Stimulated activated CD4-positive, alpha-beta T cell treated with anti-CD3 and anti-CD28 coated beads, Interleukin-15, amount 100 ng/mL, for 1 hour (primary cell): ENCODE results near the gene PIP5K1B.

Experiments used
- DNase-seq, 2 donors: peaks; one replicate each; pipeline ENCODE4 v3.0.0-alpha.2; 2020; ENCODE audit warnings: low read depth in 1 of 2, low spot score in 1 of 2

The PIP5K1B gene

DNA sequence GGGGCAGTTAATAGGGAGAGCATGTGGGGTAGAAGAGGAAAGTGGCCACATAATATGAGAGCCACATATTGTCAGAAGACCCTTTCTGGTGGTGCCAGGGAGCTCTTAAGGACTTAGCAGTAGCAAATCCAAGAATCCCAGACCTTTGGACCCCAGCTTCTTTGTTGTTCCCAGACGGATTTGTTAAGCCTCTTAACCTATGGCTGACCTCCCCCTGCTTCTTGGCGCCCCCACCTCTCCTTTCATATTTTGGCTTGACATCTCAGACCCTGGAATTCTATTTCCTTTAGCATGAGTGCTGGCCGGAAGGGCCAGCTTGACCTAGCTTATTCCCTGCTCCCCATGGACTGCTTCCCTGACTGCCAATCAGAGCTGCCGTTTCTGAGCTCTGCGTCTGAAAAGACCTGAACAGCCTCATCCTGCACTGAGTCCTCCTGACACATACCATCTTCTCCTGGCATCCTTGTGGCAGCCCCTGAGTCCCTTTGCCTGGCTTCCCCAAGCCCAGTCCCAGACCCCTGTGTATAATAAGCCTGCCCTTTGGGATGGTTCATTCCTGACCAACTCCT, 192.6 kb downstream of the PIP5K1B start:
- no peak for DNase-seq

DNA sequence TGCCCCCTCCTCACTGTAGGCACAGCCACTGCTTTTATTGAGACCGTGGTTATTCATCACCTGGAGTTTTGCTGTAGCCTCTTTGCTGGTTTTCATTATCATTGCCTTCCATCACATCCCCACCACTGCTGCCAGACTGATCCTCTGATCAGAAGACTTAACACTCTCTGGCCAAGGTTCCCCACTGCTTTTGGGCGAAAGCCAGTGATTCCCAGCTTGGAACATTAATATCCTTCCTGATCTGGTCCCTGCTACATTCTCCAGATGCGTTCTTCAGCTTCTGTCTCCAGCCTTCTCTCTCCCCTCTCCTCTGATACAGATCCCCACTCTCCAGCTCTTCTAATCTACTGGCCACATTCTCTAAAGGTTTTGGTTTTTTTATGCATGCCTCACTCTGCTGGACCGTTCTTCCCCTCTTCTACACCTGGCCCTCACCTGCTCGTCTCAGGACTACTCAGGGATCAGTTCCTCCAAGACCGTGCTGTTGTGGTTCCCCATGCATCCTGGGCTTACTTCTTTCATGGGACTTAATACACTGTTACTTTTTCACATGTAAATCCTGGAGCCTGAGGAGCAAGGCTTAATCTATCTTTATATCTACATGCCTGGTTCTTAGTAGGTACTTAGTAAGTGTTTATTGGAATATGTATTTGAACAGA, 193.9 kb downstream of the PIP5K1B start:
- DNase-seq = no peak

DNA sequence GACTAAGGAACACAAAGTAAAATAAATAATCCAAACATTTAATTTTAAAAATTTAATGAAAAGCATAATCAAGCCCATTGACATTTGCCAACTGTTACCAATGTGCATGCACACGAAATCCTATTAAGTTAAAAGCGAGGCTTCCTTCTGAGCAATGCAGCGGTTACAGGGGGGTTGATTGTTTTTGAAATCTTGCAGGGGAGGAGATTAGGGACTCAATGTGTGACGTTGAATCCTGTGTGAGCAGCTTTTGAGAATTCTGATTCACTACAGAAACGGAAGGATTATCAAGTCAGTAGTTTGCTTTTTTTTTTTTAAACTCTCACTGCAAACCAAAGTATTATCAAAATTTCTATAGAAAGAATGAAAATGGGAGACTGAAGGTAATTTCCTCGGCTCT, 199.4 kb downstream of the PIP5K1B start:
- DNase-seq = no peak

DNA sequence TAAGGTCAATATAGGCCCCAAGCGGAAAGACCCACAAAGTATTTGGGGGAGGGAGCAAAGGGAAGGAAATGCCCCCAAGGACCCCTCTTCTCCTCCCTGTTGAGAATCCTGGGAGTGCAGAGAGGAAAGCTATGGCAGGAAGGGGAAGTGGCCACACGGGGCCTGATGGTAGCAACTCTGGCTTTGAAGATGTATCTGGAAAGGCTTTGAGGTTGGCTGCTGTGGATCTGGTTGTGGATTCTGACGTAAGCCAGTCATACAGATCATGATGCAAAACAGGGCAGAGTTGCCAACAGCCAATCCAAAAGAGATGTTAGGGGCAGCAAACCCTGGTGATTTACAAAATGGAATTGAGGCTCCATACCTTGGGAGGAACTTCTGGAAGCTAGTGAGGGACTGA, 200.1 kb downstream of the PIP5K1B start:
- DNase-seq = no peak

DNA sequence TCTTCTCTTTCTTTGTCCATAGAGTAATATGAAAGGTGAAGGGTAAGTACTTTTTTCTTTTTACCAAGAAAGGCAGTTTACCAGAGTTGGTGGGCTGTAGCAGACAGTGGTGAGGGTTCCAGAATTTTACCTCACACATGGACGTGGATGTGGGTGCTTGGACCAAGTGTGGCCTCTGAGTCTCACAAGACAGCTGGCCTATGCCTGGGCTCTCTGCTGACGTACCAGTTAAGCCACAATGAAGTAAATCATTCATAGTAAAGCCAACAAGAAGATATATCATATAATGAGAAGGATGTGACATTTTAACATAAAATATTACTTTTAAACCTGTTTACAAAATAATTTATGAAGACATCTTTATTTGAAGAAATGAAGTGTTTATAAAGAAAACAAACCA, 202.9 kb downstream of the PIP5K1B start:
- no peak for DNase-seq

DNA sequence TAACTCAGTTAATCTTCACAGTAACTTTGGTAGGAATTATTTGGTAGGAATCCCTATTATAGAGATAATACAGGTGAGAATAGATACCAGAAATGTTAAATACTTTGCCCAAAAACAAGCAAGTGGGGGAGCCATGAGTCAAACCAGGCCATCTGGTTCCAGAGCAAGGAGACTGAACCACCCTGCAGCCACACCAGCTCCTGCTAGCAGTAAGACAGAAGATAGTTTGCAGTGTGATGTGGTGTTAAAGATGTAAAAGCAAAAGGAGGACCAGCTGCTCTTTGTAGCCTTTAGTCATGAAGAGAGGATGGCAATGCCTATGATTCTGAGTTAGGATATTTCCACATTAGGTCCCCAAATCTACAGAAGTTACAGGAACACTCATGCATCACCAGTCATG, 207.5 kb downstream of the PIP5K1B start:
- DNase-seq = no peak

DNA sequence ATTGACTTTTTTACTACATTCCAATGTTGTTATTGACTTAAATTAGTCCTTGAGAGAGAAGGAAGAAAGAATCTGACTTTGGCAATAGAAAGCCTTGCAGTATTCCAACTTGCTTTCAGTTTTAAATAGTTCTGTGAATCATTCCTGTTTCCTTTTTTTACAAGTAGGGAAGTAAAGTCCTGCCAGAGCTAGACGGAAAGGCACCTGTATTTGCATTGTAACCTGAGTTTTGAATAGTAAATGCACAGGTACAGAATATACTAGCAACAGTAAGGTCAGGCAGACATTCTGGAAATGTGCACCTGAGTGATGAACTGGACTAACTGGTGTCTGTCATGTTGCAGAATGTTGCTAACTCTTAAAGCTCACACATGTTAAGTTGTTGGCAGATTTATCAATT, 208.0 kb downstream of the PIP5K1B start:
- DNase-seq = no peak

DNA sequence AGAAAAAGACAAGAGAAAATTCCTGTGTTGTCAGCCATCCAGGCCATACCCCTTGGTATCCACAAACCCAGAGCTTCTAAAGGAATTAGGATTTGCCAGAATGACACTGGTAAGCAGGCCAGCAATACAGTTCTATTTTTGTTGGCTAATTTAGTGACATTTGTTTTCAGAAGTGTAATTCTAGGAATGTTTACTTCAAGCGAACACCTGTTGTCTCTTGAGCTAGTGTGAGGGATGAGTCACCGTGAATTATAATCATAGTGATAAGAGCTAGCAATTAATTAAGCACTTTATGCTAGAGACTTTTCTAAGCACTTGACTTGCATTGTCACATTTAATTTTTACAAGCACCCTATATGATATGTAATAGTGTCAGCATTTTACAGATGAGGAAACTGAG, 209.7 kb downstream of the PIP5K1B start:
- no peak for DNase-seq

DNA sequence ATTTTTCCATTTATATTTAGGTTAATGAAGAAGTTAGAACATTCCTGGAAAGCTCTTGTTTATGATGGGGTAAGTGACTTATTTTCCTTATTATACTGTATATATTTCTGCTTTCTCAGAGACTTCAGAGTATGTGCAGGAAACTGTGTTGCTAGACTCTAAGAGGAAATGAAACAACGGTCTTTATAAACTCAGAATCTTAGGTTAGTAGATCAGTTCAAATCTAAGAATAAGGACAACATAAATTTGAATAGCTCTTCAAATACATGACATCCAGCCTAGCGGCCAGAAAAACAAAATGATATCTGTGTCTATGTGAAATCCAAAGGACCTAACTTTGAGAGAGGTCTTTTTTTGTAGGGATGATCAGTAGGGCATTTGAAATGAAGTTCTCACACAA, 214.6 kb downstream of the PIP5K1B start:
- DNase-seq = no peak

DNA sequence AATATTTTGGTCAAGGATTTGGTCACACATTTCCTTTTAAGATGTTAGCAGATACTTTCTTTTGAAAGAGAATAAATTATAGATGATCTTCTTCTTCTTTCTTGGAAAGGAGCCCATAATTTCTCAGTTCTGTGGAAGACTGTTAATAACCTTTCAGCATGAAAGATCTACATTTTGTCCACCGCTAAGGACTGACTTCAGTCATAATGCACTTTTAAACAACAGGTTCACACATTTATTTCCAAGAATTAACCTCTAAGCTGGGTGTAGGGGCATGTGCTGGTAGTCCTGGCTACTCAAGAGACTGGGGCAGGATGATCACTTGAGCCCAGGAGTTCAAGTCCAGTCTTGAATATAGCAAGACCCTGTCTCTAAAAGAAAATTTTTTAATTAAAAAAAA, 215.9 kb downstream of the PIP5K1B start:
- DNase-seq = no peak

DNA sequence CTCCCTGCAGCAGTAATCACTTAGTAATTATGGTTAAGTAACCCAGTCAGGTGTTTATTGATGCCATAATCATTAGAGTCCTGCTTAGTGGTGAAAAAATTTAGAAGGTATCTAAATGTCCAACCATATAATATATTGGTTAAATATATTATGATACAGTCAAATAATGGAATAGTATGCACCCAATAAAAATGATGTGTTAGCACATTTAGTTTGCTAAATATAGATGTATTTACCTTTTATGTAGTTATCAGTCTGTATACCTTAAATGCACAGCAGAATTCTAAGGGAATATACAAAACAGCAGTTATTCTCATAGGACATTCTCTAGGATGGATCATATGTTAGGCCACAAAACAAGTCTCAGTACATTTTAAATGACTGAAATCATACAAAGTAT, 218.4 kb downstream of the PIP5K1B start:
- DNase-seq = no peak

DNA sequence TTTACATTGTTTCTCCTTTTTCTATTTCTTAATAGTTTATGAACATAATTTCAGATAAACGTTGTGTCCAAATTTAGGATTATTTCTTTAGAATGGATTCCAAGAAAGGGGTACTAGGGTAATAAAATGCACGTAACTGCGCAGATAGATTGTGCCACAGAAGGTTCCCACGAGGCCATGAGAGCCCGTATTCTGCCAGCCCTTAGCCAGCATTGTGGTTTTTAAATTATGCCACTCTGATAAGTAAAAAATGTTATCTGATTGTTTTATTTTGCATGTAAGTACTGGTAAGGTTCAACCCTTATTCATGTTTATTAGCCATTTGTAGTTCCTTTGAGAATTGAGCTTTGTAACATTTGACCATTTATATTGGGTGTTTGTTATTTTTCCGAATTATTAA, 220.1 kb downstream of the PIP5K1B start:
- DNase-seq = no peak

DNA sequence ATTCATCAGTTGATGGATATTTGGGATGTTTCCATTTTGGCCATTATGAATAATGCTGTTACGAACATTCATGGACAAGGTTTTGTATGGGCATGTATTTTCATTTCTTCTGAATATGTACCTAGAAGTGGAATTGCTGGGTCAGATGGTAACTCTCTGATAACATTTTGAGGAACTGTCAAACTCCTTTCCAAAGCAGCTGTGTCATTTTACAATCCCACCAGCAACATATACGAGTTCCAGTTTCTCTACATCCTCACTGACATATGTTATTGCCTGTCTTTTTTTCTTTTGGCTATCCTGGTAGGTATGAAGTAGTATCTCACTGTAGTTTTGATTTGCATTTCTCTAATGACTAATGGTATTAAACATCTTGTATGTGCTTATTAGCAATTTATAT, 222.1 kb downstream of the PIP5K1B start:
- no peak for DNase-seq

DNA sequence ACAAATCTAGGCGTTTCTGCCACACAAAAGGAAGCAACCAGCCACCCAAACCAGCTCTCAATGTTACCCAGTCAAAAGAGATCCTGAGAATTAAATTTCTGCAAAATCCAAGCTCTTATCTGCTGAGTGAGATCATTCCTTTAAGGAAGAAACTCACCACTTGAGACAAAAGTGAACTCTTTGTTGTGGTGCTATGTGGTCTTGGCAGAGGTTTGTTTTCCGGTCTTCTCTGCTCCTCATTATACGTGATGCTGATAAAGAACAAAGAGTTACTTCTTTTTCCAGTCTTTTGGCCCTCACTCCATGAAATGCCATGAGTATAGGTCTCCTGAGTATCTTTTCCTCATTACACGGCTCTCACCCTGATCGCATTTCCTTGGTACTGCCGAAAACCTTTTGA, 226.8 kb downstream of the PIP5K1B start:
- DNase-seq = no peak

DNA sequence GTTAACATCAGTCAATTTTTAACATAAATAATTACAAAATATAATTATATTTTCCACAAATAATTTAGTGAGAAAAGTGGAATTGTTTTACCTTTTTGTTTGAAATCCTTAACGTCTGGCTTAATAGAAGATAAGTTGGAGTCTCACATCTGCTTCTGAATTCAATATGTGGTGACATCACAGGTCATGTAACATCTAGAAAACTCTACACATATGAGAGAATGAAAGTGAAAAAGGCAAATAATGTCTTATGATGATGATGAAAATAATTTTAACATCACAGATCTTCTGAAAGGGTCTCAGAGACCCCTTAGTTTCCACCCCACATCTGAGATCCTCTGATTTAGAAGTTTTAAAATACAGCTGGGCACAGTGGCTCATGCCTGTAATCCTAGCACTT, 227.4 kb downstream of the PIP5K1B start:
- DNase-seq = no peak

DNA sequence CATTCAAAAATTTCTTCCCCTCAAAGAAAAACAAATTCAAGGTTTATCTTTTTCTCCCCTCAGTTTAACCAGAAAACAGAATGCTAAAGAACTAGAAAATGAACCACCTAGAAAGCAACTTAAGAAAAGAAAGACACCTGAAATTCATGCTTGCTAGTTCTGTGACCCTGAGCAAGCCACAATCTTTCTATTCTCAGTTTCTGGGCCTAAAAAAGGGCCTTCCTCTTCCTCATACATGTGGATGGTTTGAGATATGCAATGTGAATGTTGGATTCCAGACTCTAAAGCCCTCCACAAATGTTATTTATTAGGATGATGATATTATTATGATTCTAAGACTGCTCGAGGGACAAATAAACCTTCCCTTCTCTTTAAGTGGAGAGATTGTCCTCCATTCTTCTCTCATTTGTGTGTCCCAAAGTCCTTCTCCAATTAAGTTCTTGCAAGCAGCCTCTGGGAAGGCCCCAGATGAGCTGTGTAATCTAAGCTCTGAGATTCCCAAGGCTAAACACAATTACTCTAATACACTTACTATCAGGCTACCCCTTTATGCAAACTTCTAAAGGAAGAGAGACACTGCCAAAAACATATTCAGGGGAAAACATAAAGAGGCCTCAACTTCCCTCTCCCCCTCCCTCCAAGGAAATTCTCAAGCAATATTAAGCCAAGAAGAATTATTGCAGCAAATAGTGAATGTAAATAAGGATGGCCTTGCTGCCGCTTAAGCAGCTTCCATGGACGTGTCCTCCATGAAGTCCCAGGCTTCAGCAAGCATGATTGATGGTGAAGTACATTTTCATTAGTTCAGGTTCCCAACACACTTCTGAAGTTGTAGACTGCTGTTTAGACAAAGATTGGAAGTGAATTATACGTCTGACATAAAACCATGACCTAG, 228.6 kb downstream of the PIP5K1B start:
- DNase-seq = no peak

DNA sequence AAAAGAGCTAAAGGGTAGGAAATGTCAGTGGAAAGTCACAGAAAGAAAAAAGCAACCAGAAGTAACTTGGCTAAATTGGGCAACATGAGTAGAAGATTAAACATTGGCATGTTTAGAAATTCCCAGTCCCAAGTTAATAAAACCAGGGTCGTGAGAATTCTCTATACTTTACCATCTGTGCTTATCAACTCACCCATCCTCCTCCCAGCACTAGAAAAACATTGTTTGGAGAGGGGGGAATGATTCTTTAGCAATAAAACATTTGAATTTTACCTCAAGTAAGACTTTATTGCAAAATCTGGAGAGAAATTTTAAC, 229.2 kb downstream of the PIP5K1B start:
- no peak for DNase-seq

DNA sequence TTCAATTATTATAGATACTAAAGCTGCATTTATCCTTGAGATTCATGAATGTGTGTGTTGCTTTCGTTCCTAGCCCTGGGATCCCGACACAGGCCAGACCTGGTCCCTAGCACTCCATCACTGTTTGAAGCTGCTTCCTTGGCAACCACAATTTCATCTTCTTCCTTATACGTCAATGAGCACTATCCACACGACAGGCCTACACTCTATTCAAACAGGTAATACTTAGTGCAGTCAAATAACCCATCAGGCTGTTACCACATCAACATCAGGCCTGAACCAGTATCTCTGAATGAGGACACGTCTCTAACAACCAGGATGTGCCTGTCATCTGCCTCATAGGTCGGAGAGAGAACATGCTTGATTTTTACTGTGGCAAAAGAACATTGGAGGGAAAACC, 235.5 kb downstream of the PIP5K1B start:
- DNase-seq = no peak

DNA sequence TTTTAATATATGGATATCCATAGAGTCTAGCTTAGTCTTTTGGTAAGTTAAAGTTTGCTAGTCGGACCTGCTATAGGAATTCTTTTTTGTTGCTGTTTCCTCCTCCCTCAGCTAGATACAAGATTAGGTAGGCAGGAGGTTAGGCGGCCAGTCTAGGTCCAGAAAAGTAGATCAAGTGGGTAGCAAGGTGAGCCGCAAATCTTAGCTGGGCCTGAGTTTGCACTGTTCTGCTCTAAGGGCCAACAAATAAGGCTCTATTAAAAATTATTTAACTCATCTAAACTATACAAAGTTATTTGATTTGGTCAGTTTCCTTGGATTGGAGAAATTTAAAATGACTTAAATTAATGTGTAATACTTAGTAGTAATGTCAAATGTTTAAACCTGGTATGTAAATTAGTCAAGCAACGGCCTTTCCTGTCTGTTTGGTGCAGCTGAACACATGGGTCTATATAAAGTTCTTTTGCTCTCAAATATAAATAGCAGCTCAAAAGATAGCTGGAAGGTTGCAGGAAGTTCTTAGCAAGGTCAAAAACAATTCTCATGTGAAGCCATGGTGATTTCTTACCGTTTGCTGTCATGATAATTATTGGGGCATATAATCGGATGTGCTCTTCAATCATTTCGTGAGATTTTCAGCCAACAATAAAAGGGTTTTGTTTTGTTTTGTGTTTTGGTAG, 236.9 kb downstream of the PIP5K1B start:
- no peak for DNase-seq

DNA sequence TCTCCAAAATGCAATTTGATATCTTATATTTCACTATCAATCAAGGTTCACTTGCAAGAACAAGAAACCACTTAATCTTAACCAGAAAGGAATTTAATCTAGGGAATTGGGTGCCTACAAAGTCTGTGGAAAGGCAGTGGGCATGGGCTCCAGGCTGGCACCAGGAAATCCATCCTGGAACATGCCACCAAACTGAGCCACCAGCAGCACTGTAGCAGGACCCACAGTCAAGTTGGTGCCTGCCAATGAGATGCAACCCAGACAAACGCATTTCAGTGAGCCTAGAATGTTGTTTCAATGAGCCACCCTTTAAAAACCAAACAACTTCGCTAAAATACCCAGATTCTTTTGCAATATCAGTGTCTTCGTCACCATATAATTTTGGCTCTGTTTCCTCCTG, 237.8 kb downstream of the PIP5K1B start:
- no peak for DNase-seq

DNA sequence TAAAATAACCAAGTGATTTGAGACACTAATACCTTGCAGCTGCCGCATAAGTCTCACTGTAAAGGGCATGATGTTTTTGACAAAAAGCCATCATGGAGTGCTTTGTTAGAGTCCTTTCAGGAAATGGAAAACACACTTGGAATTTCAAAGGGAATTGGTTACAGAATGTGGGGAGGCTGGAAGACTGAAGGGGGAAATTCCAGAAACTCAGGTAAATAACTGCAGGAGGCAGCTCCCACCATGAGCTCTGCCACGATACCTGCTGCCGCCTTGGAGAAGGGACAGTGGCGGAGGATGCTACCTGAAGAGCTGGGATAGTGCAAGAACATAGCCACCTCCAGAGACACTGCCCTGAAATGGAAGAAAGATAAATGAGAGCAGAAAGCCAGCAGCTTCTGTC, 242.0 kb downstream of the PIP5K1B start:
- no peak for DNase-seq
